Upper lobe of right lung (tissue), 1 donor: ENCODE data around the gene ASTN2. TPM values are rescaled to one million over a fixed set of nuclear protein-coding genes. Genes with fewer than 3 reads are reported as not detected.

Experiments
- ATAC-seq: fragments of 200-7000 bp; cut with Tn5 transposase; one replicate; pipeline ENCODE4 v1.9.1; 2020; ENCODE audit warnings: mild to moderate bottlenecking, moderate library complexity
- DNase-seq: peaks from one replicate; pipeline ENCODE4 v3.0.0-alpha.2; 2020
- H3K27ac ChIP-seq: fragments of 200-600 bp; one replicate; pipeline ENCODE4 v1.8.0; 2022
- H3K27me3 ChIP-seq: fragments of 200-600 bp; one replicate; pipeline ENCODE4 v1.8.0; 2022; ENCODE audit warnings: mild to moderate bottlenecking
- H3K36me3 ChIP-seq: fragments of 200-600 bp; one replicate; pipeline ENCODE4 v1.8.0; 2022
- H3K4me1 ChIP-seq: fragments of 200-600 bp; one replicate; pipeline ENCODE4 v1.8.0; 2022
- H3K4me3 ChIP-seq: fragments of 200-600 bp; one replicate; pipeline ENCODE4 v1.8.0; 2022; ENCODE audit warnings: mild to moderate bottlenecking
- H3K9me3 ChIP-seq: fragments of 200-600 bp; one replicate; pipeline ENCODE4 v1.8.0; 2022
- intact Hi-C: fragments of 100-400 bp; cut with DNase I; formaldehyde crosslinking; loops from one replicate; pipeline ENCODE4 v1.11.0; 2022
- total RNA-seq: library from RNA; stranded (reverse); fragmentation: NEBNext Ultra II Directional; extraction: Animal tissue kit (Norgen Biotek cat#: 25700); gene quantifications from one replicate; pipeline ENCODE4 v1.2.1, GENCODE V29; 2021
- TF ChIP-seq, protein P1 (sequence below): fragments of 200-600 bp; IDR thresholded peaks from one replicate; pipeline ENCODE4 v1.8.0; 2022; ENCODE audit warnings: antibody characterized with exemption
- donor health status: DM: no; HTN: yes; CAD: no; lungs with severe emphysema.

The ASTN2 gene
- total RNA-seq, 1 donor from 2014 or later: 3.8 TPM

DNA sequence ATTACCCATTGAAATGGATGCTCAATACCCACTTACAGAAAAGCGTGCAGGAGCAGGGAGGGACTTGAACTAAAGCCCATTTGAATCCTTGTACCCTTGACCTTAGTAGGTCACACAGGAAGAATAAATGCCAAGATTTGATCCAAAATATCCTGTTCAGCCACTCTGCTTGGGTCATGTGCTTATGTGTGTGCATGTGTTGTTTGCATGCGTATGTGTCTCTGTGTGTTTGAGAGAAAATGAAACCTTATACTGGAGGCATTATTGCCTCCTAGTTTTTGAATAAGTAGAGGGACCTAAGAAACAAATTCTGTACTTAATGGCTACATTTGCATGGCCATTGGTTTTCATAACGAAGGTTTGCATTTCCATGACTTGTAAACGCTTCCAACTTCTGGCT lies 791.1 kb downstream of the ASTN2 start:
- ATAC-seq (no peak), DNase-seq (no peak)
- H3K4me1 ChIP-seq: peaks cover 8% of the 10 kb centered on the region
- intact Hi-C loops: no loop called here
- H3K27ac ChIP-seq: no peak overlapping the region
- H3K9me3 ChIP-seq: no peaks in the 10 kb centered on the region
- H3K36me3 ChIP-seq: no peaks in the 10 kb centered on the region
- TF ChIP-seq, protein P1, sequence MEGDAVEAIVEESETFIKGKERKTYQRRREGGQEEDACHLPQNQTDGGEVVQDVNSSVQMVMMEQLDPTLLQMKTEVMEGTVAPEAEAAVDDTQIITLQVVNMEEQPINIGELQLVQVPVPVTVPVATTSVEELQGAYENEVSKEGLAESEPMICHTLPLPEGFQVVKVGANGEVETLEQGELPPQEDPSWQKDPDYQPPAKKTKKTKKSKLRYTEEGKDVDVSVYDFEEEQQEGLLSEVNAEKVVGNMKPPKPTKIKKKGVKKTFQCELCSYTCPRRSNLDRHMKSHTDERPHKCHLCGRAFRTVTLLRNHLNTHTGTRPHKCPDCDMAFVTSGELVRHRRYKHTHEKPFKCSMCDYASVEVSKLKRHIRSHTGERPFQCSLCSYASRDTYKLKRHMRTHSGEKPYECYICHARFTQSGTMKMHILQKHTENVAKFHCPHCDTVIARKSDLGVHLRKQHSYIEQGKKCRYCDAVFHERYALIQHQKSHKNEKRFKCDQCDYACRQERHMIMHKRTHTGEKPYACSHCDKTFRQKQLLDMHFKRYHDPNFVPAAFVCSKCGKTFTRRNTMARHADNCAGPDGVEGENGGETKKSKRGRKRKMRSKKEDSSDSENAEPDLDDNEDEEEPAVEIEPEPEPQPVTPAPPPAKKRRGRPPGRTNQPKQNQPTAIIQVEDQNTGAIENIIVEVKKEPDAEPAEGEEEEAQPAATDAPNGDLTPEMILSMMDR: no peak
- no peak overlapping the region for H3K4me3 ChIP-seq
- H3K27me3 ChIP-seq: no peaks in the 10 kb centered on the region

GRCh38 chr9:116617389-116617788 lies 797.5 kb downstream of the ASTN2 start:
- Histone ChIP-seq H3K27ac (no peak overlapping the region), H3K4me1 (no peaks in the 10 kb centered on the region), H3K4me3 (no peak overlapping the region), H3K9me3 (no peaks in the 10 kb centered on the region), H3K27me3 (no peaks in the 10 kb centered on the region), H3K36me3 (no peaks in the 10 kb centered on the region)
- ATAC-seq (no peak), DNase-seq (no peak)
- intact Hi-C loops: no loop called here
- TF ChIP-seq, protein P1: no peak

DNA sequence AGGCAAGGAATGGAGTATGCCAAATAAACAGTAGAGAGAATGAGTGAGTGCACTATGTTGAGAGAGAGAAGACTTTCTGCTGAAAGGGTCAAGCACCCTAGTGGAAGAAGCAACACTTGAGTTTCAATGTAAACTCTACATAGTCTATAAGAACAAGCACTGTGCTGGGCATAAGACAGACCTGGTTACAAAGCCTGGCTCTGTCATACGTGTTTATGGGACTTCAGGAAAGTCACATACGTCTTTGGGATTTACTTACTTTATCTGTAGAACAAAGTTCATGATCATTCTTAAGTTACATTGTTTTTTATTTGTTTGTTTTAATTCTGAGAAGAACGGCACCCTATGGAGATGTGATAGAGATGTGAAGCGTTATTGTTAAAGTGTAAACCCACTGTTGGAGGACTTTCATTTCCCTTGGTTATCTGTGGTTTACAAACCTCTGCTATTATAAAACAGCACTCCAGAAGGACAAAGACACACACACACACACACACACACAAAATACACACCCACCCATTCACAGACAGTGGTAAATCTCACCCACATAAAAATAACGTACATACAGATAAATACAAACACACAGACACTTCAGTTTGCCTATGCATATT lies 798.4 kb downstream of the ASTN2 start:
- H3K27me3 ChIP-seq: no peaks in the 10 kb centered on the region
- no peak overlapping the region for H3K4me3 ChIP-seq
- no peaks in the 10 kb centered on the region for H3K4me1 ChIP-seq
- no peak overlapping the region for H3K27ac ChIP-seq
- intact Hi-C loops: no loop called here
- DNase-seq (no peak), ATAC-seq (no peak)
- H3K36me3 ChIP-seq: no peaks in the 10 kb centered on the region
- TF ChIP-seq, protein P1: no peak
- H3K9me3 ChIP-seq: no peaks in the 10 kb centered on the region

DNA sequence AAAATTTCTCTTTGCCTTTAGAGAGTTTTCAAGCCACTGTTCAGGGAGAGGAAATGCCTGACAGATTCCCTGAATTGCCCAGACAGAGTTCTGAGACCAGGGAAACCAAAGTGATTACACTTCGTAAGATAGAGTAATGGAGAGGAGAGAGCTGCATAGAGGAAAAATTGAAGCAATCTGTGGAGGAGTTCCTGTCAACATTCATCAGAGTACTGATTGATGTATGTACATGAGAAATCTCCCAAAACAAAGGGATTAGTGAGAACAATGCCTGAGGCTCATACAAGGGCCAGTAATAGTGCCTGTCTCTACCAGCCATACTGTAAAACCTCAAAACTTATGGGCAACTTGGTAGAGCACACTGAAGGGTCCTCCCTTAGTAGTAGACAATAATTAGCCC lies 806.8 kb downstream of the ASTN2 start:
- no peak for ATAC-seq
- H3K27ac ChIP-seq: no peak overlapping the region
- H3K27me3 ChIP-seq: no peaks in the 10 kb centered on the region
- DNase-seq: no peak
- no peaks in the 10 kb centered on the region for H3K4me1 ChIP-seq
- H3K4me3 ChIP-seq: no peak overlapping the region
- no peaks in the 10 kb centered on the region for H3K9me3 ChIP-seq
- TF ChIP-seq, protein P1: no peak
- intact Hi-C loops: no loop called here
- H3K36me3 ChIP-seq: no peaks in the 10 kb centered on the region

DNA sequence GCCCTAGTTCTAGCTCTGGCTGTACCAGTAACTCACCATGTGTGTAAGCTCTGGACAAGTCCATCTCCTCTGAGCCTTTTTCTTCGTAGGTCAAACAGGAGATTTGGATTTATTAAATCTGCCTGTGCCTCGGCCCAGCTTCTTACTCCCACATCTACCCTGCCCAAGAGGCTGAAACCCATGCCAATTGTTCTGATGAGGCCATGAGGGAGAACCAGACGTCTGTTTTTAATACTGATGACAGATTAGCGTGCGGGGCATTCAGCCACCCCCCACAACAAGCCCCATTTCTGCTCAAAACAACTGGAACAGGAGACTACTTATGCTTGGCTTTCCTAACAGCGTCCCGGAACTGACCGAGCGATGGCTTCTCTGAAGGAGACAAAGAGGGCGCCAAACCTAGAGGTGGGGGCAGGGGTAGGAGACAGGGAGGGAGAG lies 808.9 kb downstream of the ASTN2 start:
- Histone ChIP-seq H3K4me3 (no peak overlapping the region), H3K9me3 (no peaks in the 10 kb centered on the region), H3K4me1 (no peaks in the 10 kb centered on the region), H3K36me3 (no peaks in the 10 kb centered on the region), H3K27ac (no peak overlapping the region), H3K27me3 (no peaks in the 10 kb centered on the region)
- TF ChIP-seq, protein P1: no peak
- intact Hi-C loops: no loop called here
- no peak for DNase-seq
- no peak for ATAC-seq

GRCh38 chr9:116605060-116605459 lies 809.8 kb downstream of the ASTN2 start:
- ATAC-seq (no peak), DNase-seq (no peak)
- Histone ChIP-seq H3K36me3 (no peaks in the 10 kb centered on the region), H3K9me3 (no peaks in the 10 kb centered on the region), H3K27ac (no peak overlapping the region), H3K4me1 (no peaks in the 10 kb centered on the region), H3K27me3 (no peaks in the 10 kb centered on the region), H3K4me3 (no peak overlapping the region)
- intact Hi-C loops: no loop called here
- TF ChIP-seq, protein P1: no peak
